HL-60 (cell line): Measurements from ENCODE around the gene C4orf54.

Experiments
- CTCF ChIP-seq: IDR thresholded peaks from one replicate; pipeline ENCODE4 v1.5.1; 2011; ENCODE audit warnings: low read length, control low read depth, inconsistent platforms; ENCODE audit not compliant: insufficient read depth
- GABPA ChIP-seq: IDR thresholded peaks from 2 replicates; pipeline ENCODE4 v1.6.1; 2012; ENCODE audit warnings: low read depth
- POLR2AphosphoS5 ChIP-seq: IDR thresholded peaks from 2 replicates; pipeline ENCODE4 v1.6.1; 2012; ENCODE audit warnings: low read depth
- REST ChIP-seq: IDR thresholded peaks from 2 replicates; pipeline ENCODE4 v1.6.1; 2012; ENCODE audit warnings: low read depth; ENCODE audit not compliant: insufficient replicate concordance
- SPI1 ChIP-seq: IDR thresholded peaks from 2 replicates; pipeline ENCODE4 v1.6.1; 2012; ENCODE audit warnings: low read depth, mild to moderate bottlenecking, borderline replicate concordance

- TF ChIP-seq CTCF = no peak
- TF ChIP-seq REST = no peak
- TF ChIP-seq GABPA = no peak
- TF ChIP-seq SPI1 = no peak
- no peak for TF ChIP-seq POLR2AphosphoS5
Measured at GRCh38 chr4:99634742-99635360, 22.8 kb downstream of the C4orf54 start.
